HL-60 (cell line): ENCODE results near the gene USF1.

Source experiments
- DNase-seq, 2 experiments: peaks; one replicate each; pipeline ENCODE4 v3.0.0-alpha.2; 2010 to 2020; ENCODE audit warnings: low read depth in 1 of 2, low spot score in 1 of 2
- H3K27ac ChIP-seq: fragments of 250-450 bp; sonication (Bioruptor Pico); replicated peaks from 2 replicates; pipeline ENCODE4 v1.5.1; 2020; ENCODE audit warnings: mild to moderate bottlenecking, moderate library complexity
- H3K27me3 ChIP-seq: fragments of 250-450 bp; sonication (Bioruptor Pico); 2 replicates; pipeline ENCODE4 v1.5.1; 2021; ENCODE audit warnings: mild to moderate bottlenecking, moderate library complexity; ENCODE audit not compliant: insufficient read depth, poor library complexity, severe bottlenecking
- H3K4me3 ChIP-seq: replicated peaks from 2 replicates; pipeline ENCODE4 v1.5.1; 2011; ENCODE audit warnings: mild to moderate bottlenecking, control low read depth, low read length; ENCODE audit not compliant: insufficient read depth
- CTCF ChIP-seq: IDR thresholded peaks from one replicate; pipeline ENCODE4 v1.5.1; 2011; ENCODE audit warnings: low read length, control low read depth, inconsistent platforms; ENCODE audit not compliant: insufficient read depth
- GABPA ChIP-seq: IDR thresholded peaks from 2 replicates; pipeline ENCODE4 v1.6.1; 2012; ENCODE audit warnings: low read depth
- POLR2AphosphoS5 ChIP-seq: IDR thresholded peaks from 2 replicates; pipeline ENCODE4 v1.6.1; 2012; ENCODE audit warnings: low read depth
- REST ChIP-seq: IDR thresholded peaks from 2 replicates; pipeline ENCODE4 v1.6.1; 2012; ENCODE audit warnings: low read depth; ENCODE audit not compliant: insufficient replicate concordance
- SPI1 ChIP-seq: IDR thresholded peaks from 2 replicates; pipeline ENCODE4 v1.6.1; 2012; ENCODE audit warnings: low read depth, mild to moderate bottlenecking, borderline replicate concordance

USF1 gene

GRCh38 chr1:161008869-161009510, 36.8 kb downstream of the USF1 start:
- Histone ChIP-seq H3K4me3 (no peak overlapping the region), H3K27me3 (no peaks in the 10 kb centered on the region), H3K27ac (no peak overlapping the region)
- no peak for TF ChIP-seq CTCF
- no peak for TF ChIP-seq SPI1
- no peak for TF ChIP-seq POLR2AphosphoS5
- no peak for TF ChIP-seq GABPA
- TF ChIP-seq REST: no peak
- no peak for DNase-seq

GRCh38 chr1:161007369-161007768, 38.4 kb downstream of the USF1 start:
- Histone ChIP-seq H3K27ac (no peak overlapping the region), H3K27me3 (no peaks in the 10 kb centered on the region), H3K4me3 (no peak overlapping the region)
- TF ChIP-seq SPI1 (no peak), REST (no peak), POLR2AphosphoS5 (no peak), GABPA (no peak), CTCF (no peak)
- no peak for DNase-seq

GRCh38 chr1:161006563-161006962, 39.2 kb downstream of the USF1 start:
- Histone ChIP-seq H3K27ac (no peak overlapping the region), H3K27me3 (no peaks in the 10 kb centered on the region), H3K4me3 (no peak overlapping the region)
- TF ChIP-seq SPI1 (no peak), POLR2AphosphoS5 (no peak), CTCF (no peak), GABPA (no peak), REST (no peak)
- DNase-seq: no peak
